ENCODE measurements around the gene TTC39A. TPM values are rescaled to one million over a fixed set of nuclear protein-coding genes. Genes with fewer than 3 reads are reported as not detected.

Gene TTC39A
- total RNA-seq, 3 donors from 2014 or later = 32.3 to 95.1 (median 87.0) TPM

DNA sequence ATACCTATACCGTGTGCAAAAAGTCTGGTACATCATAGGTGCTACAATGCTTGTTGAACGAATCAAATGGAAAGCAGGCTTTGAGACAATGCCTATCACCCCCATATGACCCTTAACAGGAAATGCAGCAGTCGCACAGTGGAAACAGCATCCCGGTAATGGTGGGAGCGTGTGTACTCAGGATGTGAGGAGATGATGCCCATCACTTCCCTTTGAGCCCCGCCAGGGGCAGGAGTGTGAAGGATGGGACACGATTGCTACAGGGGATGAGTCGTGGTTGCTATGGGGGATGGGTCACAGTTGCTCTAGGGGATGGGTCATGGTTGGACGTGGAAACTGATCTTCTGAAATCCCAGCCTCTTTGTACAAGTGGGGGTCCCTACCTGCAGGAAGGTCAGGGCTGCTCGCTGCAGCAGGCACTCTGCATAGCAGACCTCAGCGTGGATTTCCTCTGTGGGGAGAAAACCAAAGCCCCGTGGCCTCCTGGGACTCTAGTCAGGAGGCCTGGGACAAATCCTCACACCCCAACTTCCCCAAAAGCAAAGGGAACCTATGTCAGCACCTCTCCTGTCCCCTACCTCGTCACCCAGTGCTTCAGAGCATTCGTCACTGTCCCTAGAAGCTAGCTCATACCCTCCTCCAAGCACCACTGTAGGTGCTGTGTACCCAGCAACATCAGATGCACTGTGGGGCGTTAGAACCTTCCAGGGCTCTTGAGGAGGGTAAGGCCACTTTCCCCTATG lies 19.3 kb downstream of the TTC39A start:
- intact Hi-C loops (cut with DNase I, micrococcal nuclease) = no loop called here
- no peak for ATAC-seq
- TF ChIP-seq, protein P1, sequence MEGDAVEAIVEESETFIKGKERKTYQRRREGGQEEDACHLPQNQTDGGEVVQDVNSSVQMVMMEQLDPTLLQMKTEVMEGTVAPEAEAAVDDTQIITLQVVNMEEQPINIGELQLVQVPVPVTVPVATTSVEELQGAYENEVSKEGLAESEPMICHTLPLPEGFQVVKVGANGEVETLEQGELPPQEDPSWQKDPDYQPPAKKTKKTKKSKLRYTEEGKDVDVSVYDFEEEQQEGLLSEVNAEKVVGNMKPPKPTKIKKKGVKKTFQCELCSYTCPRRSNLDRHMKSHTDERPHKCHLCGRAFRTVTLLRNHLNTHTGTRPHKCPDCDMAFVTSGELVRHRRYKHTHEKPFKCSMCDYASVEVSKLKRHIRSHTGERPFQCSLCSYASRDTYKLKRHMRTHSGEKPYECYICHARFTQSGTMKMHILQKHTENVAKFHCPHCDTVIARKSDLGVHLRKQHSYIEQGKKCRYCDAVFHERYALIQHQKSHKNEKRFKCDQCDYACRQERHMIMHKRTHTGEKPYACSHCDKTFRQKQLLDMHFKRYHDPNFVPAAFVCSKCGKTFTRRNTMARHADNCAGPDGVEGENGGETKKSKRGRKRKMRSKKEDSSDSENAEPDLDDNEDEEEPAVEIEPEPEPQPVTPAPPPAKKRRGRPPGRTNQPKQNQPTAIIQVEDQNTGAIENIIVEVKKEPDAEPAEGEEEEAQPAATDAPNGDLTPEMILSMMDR (IDR thresholded peaks at IDR 0.05) = no peak

DNA sequence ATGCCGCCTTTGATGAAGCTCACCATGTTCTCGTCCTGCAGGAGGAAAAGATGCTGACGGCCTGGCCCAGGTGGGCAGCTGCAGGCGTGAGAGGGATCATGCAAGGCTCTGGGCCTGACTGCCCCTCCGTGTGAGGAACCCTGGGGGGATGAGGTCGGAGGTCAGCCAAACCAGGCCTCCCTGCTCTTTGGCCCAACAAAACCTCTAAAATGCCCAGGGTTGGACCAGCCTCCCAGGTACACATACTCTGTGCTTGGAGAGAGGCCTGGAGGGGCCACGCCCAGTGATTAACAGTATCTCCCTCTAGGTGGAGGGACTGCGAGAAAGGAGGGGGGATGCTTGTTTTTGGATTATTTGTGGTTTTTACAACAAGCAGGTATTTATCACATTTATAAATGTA lies 21.1 kb downstream of the TTC39A start:
- no peaks in the 10 kb centered on the region for H3K36me3 ChIP-seq (ENCODE audit: low read depth)
- no peak for DNase-seq
- peaks cover 18% of the 10 kb centered on the region for H3K4me1 ChIP-seq (ENCODE audit: low read depth)
- H3K4me3 ChIP-seq = no peak overlapping the region
- TF ChIP-seq, protein P1 (IDR thresholded peaks at IDR 0.05) = no peak
- H3K9me3 ChIP-seq = no peaks in the 10 kb centered on the region
- ATAC-seq = no peak
- intact Hi-C loops (cut with DNase I, micrococcal nuclease) = no loop called here

More for the DNA sequence above, 19.3 kb downstream of the TTC39A start:
- DNase-seq = no peak
- Histone ChIP-seq H3K4me3 (no peak overlapping the region), H3K9me3 (no peaks in the 10 kb centered on the region), H3K36me3 (ENCODE audit: low read depth) (no peaks in the 10 kb centered on the region), H3K4me1 (ENCODE audit: low read depth) (peaks cover 21% of the 10 kb centered on the region)

DNA sequence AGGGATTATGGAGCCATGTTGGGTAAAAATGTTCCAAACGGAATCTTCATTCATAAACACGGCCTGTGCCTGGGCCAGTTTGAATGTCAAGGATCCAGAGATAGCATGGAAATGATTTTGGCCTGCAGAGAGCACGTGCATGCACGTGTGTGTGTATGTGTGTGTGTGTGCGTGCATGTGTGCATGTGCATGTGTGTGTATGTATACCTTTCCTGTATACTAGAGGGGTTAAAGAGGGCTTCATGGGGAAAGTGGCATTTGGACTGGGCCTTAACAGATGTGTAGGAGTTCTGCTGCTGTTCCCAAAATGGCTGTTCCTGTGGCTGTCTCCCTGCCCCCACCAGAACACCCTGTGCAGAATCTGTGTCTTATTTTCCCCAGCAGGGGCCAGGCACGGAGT lies 21.7 kb downstream of the TTC39A start:
- H3K4me1 ChIP-seq (ENCODE audit: low read depth) = peaks cover 13% of the 10 kb centered on the region
- H3K9me3 ChIP-seq = no peaks in the 10 kb centered on the region
- H3K4me3 ChIP-seq = no peak overlapping the region
- TF ChIP-seq, protein P1 (IDR thresholded peaks at IDR 0.05) = no peak
- intact Hi-C loops (cut with DNase I, micrococcal nuclease) = no loop called here
- DNase-seq (no peak), ATAC-seq (no peak)
- H3K36me3 ChIP-seq (ENCODE audit: low read depth) = no peaks in the 10 kb centered on the region

DNA sequence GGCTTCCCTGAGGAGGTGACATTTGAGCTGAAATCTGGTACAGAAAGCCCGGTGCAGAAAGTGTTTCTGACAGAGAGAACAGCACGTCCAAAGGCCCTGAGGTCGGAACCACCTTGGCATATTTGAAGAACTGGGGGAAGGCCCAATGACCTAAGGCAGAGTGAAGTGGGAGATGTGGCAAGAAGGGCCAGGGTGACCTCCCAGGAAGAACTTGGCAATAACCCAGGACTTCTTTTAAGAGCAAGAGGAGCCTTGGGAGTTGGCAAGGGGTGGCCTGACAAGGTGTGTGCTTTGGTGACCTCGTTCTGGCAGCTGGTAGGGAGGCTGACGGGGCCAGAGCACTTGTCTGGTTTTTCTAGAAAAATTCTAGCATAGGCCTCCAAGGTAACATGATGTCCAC lies 23.4 kb downstream of the TTC39A start:
- ATAC-seq (peak; percentile 3), DNase-seq (no peak)
- H3K9me3 ChIP-seq = no peaks in the 10 kb centered on the region
- intact Hi-C loops (cut with DNase I, micrococcal nuclease) = no loop called here
- peaks cover 8% of the 10 kb centered on the region for H3K4me1 ChIP-seq (ENCODE audit: low read depth)
- TF ChIP-seq, protein P1 (IDR thresholded peaks at IDR 0.05) = no peak
- no peaks in the 10 kb centered on the region for H3K36me3 ChIP-seq (ENCODE audit: low read depth)
- no peak overlapping the region for H3K4me3 ChIP-seq

DNA sequence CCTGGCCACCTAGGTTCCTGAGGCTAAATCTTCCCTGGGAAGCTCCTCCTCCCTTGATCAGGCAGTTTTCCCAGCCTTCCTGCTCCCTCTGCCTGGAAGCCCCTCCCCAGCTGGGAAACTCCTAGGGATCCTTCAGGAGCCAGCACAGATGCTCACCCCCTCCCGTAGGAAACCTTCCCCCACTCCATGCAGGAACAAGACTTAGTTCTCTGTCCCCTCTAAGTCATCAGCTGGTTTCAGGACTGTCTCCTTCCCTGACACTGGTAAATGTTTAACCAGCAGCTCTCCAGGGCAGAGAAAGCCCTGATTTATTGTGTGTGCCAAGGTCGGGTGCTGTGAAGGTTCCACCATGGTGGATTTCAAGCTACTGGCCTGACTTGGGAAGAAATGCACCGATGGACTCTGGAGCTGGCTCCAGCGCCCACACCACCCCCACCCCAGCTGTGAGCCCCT lies 25.0 kb downstream of the TTC39A start:
- intact Hi-C loops (cut with DNase I, micrococcal nuclease) = no loop called here
- TF ChIP-seq, protein P1 (IDR thresholded peaks at IDR 0.05) = no peak
- no peaks in the 10 kb centered on the region for H3K36me3 ChIP-seq (ENCODE audit: low read depth)
- peaks cover 8% of the 10 kb centered on the region for H3K4me1 ChIP-seq (ENCODE audit: low read depth)
- DNase-seq (peak in 2 of 3 donors; percentile 56 to 69), ATAC-seq (peak; percentile 92)
- no peaks in the 10 kb centered on the region for H3K9me3 ChIP-seq
- H3K4me3 ChIP-seq = no peak overlapping the region
